DMS53 treated with DMSO at 0.1 percent for 48 hours (cell line): Measurements from ENCODE around the gene EMC10.

ENCODE experiments used
- DNase-seq: peaks from one replicate; lab custom pipeline; 2025; ENCODE audit not compliant: unreplicated experiment; lab: John Stamatoyannopoulos, UW

Gene EMC10

GRCh38 chr19:50477751-50478515 lies 1.6 kb downstream of the EMC10 start:
- DNase-seq = no peak

GRCh38 chr19:50478901-50479715 lies 2.8 kb downstream of the EMC10 start:
- DNase-seq = no peak

DNA sequence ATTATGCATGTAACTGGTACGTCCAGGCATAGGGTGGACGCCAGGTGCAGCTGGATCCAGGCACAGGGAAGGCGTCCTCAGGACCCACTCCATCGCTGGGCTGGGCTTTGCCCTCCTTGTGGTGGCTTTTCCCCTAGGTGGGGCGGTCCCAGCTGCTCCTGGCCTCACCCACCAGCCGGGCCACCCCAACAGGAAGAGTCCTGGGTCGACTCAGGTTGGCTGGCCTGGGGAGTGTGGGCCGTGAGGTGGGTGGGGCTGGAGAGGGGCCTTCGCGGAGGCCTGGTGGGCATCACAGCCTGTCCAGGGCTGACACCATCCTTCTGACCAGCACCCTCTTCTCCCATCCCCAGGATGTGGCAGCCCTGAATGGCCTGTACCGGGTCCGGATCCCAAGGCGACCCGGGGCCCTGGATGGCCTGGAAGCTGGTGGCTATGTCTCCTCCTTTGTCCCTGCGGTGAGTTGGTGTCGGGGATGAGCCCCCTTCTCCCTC lies 3.5 kb downstream of the EMC10 start:
- no peak for DNase-seq

- no peak for DNase-seq
These were observed 4.2 kb downstream of the EMC10 start for GRCh38 chr19:50480281-50481111.

GRCh38 chr19:50481351-50482149 lies 5.2 kb downstream of the EMC10 start:
- DNase-seq = no peak

DNA sequence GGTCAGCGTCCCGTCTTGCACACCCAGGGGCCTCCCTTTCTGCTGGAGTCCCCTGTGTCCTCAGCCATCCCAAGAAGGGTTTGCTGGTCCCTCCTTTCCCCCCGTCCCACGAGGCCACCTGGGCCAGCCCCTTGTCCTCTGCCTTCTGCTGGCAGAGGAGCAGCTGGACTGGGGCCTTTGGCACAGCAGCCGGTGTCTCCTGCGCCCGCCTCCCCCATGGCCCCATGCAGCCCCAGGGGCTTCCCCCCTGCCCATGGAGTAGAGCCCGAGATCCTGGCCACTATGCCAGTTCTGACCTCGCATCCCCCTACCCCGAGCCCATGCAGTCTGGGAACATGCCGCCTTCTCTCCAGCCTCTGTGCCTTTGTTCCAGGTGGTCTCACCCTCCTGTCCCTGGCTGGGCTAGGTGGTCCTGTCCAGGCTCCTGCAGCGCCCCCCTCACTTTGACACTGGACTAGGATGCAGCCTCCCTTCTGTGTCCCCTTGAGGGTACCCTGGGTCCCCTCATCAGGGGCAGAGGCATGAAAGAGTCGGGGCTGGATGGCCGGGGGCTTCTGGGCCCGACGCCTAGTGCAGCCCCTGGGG lies 6.1 kb downstream of the EMC10 start:
- DNase-seq = no peak

DNA sequence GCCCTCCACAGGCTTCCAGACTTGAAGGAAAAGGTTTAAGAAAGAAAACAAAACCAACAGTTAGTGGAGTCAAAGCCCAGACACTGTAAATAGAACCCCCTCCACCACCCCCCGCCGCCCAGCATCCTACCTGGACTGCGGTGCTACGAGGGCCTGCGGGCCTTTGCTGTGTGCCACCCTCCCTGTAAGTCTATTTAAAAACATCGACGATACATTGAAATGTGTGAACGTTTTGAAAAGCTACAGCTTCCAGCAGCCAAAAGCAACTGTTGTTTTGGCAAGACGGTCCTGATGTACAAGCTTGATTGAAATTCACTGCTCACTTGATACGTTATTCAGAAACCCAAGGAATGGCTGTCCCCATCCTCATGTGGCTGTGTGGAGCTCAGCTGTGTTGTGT lies 6.6 kb downstream of the EMC10 start:
- no peak for DNase-seq

GRCh38 chr19:50485284-50485955 lies 9.1 kb downstream of the EMC10 start:
- no peak for DNase-seq

DNA sequence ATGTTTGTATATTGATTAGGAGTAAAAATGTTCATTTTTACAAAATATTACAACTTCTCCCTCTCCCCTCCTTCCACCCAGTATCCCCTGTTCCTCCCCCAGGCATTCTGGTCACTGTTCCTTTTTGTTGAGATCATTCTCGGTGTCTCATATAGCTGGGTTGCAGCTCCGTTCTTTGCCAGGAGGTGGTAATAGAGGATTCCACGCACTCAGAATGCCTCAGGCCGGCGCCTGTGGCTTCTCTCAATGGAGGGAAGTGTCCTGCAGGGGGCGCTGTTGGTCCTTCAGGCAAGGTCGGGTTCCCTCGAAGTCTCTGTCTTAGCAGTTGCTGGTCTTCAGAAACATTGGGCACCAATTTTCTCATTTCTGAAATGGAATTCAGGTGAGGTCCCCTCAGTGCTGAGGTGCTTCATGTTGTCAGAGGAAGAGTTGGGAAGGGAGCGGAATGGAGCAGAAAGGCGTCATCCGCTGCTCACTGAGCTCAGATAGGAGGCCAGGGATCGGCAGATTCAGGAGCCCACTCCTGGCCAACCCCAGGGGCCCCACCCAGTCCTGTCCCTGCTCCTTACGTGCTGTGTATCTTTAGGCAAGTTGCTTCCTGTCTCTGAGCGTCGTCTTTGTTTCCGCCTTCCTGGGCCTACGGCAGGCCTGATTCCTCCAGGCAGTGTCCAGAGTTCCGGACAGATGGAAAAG lies 10.7 kb downstream of the EMC10 start:
- no peak for DNase-seq

DNA sequence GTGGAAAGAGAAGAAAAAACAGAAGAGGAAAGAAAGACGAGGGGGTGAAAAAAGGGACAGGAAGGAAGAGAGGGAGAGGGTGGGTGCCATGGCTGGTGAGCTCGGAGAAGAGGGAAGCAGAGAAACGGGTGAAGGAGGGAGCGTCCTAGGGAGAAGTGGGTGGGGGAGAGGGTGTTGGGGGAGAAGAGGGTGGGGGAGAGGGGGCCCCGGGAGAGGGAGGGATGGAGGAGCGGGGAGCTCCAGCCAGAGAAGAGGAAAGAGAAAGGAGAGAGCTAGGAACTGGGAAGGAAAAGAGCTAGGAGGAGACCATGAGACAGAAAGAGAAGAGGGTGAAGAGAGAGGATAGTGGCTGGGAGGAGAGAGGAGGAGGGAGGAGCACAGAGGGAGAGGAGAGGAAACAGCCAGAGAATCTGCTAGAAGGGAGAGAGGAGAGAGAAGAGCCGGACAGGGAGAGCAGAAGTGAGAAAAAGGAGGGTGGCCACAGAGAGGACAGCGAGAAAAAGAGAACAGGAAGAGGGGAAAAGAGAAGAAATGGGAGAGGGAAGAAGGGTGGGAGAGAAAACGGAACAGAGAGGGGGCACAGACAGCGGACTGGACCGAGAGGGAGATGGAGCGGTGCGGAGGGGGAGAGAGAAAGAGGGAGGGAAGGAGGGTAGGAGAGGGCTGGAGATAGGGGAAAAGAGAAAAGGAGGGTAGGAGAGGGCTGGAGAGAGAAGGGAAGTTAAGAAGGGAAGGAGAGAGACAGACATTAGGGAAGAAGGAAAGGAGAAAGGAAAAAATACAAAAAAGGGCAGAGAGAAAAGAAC lies 12.3 kb downstream of the EMC10 start:
- DNase-seq = no peak

DNA sequence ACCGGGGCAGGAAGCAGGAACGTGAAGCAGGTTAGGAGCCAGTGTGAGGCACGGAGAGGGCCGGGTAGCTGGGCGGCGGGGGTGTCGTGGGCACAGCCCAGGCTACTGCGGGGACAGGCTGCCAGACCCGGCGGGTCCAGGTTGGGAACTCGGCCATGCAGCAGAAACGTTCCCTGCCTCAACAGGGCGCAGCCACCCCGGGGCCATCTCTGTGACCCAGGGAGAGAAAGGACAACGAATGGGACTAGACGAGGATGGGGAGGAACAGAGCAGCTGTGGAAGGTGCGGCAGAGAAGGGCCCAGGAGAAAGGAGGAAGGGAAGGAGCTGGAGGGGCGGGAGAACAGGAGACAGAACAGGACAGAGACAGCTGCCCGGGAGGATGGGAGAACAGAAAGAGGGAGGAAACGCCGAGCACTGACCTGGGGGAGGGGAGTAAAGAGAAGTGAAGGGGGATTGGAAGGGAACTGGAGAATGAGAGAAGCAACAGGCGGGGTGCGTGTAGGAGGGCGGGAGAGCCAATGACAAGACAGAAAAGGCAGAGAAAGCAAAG lies 13.2 kb downstream of the EMC10 start:
- DNase-seq = no peak

DNA sequence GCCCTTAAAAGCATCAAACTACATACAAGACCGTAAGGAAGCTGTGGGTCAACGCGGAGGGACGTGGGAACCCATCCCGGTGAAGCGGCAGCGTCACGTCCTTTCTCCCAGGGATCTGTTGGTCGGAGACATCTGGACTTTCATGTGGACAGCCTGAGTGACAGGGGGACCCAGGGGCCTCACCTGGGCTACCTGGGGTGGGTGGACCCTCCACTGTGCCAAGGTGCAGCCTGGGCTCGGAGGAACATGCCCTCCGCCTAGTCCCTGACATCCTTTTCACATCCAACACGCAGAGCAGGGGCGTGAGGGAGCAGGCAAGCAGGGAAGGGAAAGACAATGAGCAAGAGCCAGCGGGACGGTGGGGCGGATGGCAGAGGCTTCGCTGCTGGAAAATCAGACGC lies 14.1 kb downstream of the EMC10 start:
- DNase-seq = no peak

DNA sequence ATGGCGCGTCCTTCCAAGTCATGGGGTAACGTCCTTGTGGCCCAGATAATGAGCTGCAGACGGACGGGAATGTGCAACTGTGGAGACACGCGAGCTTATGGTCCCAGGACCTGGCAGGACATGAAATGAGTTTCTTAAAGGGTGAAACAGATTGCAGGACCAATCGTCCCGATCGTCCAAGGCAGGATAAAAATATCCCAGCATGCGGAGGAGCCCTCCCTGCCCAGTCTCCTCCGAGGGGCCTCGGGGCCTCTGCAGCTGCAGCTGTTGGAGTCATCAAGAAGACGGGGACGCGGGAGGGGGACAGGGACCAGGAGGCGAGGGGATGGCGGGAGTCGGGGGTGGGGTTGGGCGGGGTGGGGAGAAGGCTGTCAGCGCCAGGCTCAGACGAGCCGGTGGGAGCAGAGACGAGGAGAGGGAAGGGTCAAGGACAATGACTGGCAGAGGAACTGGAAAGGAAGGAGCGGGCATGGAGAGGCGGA lies 14.7 kb downstream of the EMC10 start:
- DNase-seq = no peak

DNA sequence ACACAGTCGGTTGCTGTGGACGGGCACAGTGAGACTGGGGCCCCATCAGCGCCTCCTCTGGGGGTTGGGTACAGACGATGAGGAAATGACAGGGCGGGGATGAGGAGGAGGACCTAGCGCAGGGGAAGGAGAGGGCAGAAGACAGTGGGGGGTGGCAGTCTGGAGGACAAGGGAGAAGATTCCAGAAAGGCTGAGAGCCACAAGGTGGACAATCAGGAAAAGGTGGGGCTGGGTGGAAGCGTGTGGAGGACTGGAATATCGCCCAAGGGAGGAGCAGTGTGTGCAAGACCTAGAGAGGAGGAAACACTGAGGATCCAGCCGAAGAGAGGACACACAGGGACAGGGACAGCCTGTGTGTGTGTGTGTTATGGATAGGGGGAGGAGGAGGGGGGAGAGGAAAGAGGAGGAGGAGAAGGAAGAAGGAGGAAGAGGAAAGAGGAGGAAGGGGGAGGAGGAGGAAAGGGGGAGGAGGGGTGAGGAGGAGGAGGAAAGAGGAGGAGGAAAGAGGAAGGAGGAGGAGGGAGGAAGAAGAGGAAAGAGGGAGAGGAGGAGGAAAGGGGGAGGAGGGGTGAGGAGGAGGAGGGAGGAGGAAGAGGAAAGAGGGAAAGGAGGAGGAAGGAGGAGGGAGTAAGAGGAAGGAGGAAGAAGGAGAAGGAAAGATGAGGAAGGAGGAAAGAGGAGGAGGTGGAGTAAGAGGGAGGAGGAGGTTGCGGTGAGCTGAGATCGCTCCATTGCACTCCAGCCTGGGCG lies 16.2 kb downstream of the EMC10 start:
- DNase-seq = no peak

DNA sequence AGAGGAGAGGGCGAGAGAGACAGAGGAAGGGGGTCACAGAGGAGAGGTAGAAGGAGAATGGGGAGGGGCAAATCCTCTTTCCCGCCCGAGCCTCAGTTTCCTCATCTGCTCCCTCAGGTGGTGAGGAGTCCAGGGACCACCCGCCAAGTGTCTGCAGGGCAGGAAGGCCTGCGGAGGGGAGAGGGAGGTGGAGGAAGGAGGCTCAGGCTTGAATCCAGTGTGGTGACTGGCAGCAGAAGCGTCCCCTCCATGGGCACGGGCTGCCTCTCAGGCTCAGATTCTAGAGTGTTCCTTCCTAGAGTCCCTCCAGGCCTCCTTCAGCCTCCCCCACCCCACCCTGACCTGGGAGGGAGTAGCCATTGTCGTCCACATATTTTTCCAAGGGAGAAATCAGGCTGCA lies 16.9 kb downstream of the EMC10 start:
- DNase-seq = no peak

- no peak for DNase-seq
These were observed 18.1 kb downstream of the EMC10 start for GRCh38 chr19:50494186-50495019.
